BLaER1 (cell line): ENCODE measurements around the gene GUCA2A.

ENCODE experiments used
- H3K27ac ChIP-seq: shearing (Covaris generic); formaldehyde crosslinking; 2 replicates; pipeline ENCODE4 v1.8.1; 2022
- H3K27me3 ChIP-seq: shearing (Covaris generic); formaldehyde crosslinking; 2 replicates; pipeline ENCODE4 v1.8.1; 2022
- H3K36me3 ChIP-seq: shearing (Covaris generic); formaldehyde crosslinking; 2 replicates; pipeline ENCODE4 v1.8.1; 2022
- H3K4me1 ChIP-seq: shearing (Covaris generic); formaldehyde crosslinking; 2 replicates; pipeline ENCODE4 v1.8.1; 2022
- H3K4me2 ChIP-seq: shearing (Covaris generic); formaldehyde crosslinking; 2 replicates; pipeline ENCODE4 v1.8.1; 2022
- H3K4me3 ChIP-seq: shearing (Covaris generic); formaldehyde crosslinking; 2 replicates; pipeline ENCODE4 v1.8.1; 2022
- H3K9ac ChIP-seq: shearing (Covaris generic); formaldehyde crosslinking; 2 replicates; pipeline ENCODE4 v1.8.1; 2022
- H3K9me3 ChIP-seq: shearing (Covaris generic); formaldehyde crosslinking; 2 replicates; pipeline ENCODE4 v1.8.1; 2022
- H4K20me1 ChIP-seq: shearing (Covaris generic); formaldehyde crosslinking; 2 replicates; pipeline ENCODE4 v1.8.1; 2022
- Cebpa-rat ChIP-seq: shearing (Covaris generic); IDR thresholded peaks from 2 replicates; pipeline ENCODE4 v1.8.1; 2022

Gene GUCA2A

GRCh38 chr1:42146626-42147320, 17.8 kb downstream of the GUCA2A start:
- peaks cover 41% of the 10 kb centered on the region for H3K4me1 ChIP-seq
- H3K9ac ChIP-seq: no peak overlapping the region
- no peaks in the 10 kb centered on the region for H3K27me3 ChIP-seq
- no peak overlapping the region for H3K4me3 ChIP-seq
- no peak overlapping the region for H3K27ac ChIP-seq
- no peaks in the 10 kb centered on the region for H3K36me3 ChIP-seq
- H3K4me2 ChIP-seq: peak overlapping the region; percentile 70
- TF ChIP-seq Cebpa-rat: no peak
- no peaks in the 10 kb centered on the region for H3K9me3 ChIP-seq
- no peaks in the 10 kb centered on the region for H4K20me1 ChIP-seq

- Histone ChIP-seq H3K27me3 (no peaks in the 10 kb centered on the region), H3K4me3 (no peak overlapping the region), H3K9me3 (no peaks in the 10 kb centered on the region), H3K9ac (no peak overlapping the region), H3K27ac (no peak overlapping the region), H4K20me1 (no peaks in the 10 kb centered on the region), H3K4me1 (peaks cover 41% of the 10 kb centered on the region), H3K4me2 (peak overlapping the region; percentile 70), H3K36me3 (no peaks in the 10 kb centered on the region)
- TF ChIP-seq Cebpa-rat: no peak
Measured at GRCh38 chr1:42145764-42146625, 18.6 kb downstream of the GUCA2A start.

GRCh38 chr1:42145389-42145716, 19.2 kb downstream of the GUCA2A start:
- H3K9me3 ChIP-seq: no peaks in the 10 kb centered on the region
- TF ChIP-seq Cebpa-rat: no peak
- no peaks in the 10 kb centered on the region for H3K27me3 ChIP-seq
- peaks cover 41% of the 10 kb centered on the region for H3K4me1 ChIP-seq
- H3K4me3 ChIP-seq: no peak overlapping the region
- H3K4me2 ChIP-seq: peak overlapping the region; percentile 68
- no peak overlapping the region for H3K9ac ChIP-seq
- no peaks in the 10 kb centered on the region for H4K20me1 ChIP-seq
- H3K27ac ChIP-seq: peak overlapping the region; percentile 18; the same call in 1 of the 2 replicates
- no peaks in the 10 kb centered on the region for H3K36me3 ChIP-seq

GRCh38 chr1:42144711-42145388, 19.7 kb downstream of the GUCA2A start:
- Histone ChIP-seq H3K4me3 (no peak overlapping the region), H3K9ac (no peak overlapping the region), H3K4me2 (peak overlapping the region; percentile 68), H3K4me1 (peaks cover 41% of the 10 kb centered on the region), H3K27me3 (no peaks in the 10 kb centered on the region), H3K36me3 (no peaks in the 10 kb centered on the region), H4K20me1 (no peaks in the 10 kb centered on the region), H3K27ac (peak overlapping the region; percentile 18; the same call in 1 of the 2 replicates), H3K9me3 (no peaks in the 10 kb centered on the region)
- no peak for TF ChIP-seq Cebpa-rat

GRCh38 chr1:42143896-42144710, 20.4 kb downstream of the GUCA2A start:
- Histone ChIP-seq H3K9ac (no peak overlapping the region), H3K4me1 (peaks cover 41% of the 10 kb centered on the region), H3K36me3 (no peaks in the 10 kb centered on the region), H3K27ac (0 out of 2 replicates have a peak overlapping the region, but pooled peaks have one; percentile 7), H4K20me1 (no peaks in the 10 kb centered on the region), H3K9me3 (no peaks in the 10 kb centered on the region), H3K4me3 (no peak overlapping the region), H3K4me2 (peak overlapping the region; percentile 68), H3K27me3 (no peaks in the 10 kb centered on the region)
- TF ChIP-seq Cebpa-rat: no peak

- Histone ChIP-seq H3K4me1 (peaks cover 45% of the 10 kb centered on the region), H4K20me1 (no peaks in the 10 kb centered on the region), H3K4me2 (peak overlapping the region; percentile 68), H3K36me3 (no peaks in the 10 kb centered on the region), H3K4me3 (no peak overlapping the region), H3K9me3 (no peaks in the 10 kb centered on the region), H3K9ac (no peak overlapping the region), H3K27ac (no peak overlapping the region), H3K27me3 (no peaks in the 10 kb centered on the region)
- no peak for TF ChIP-seq Cebpa-rat
Measured at GRCh38 chr1:42142894-42143675, 21.5 kb downstream of the GUCA2A start.

- TF ChIP-seq Cebpa-rat: no peak
- H3K4me2 ChIP-seq: no peak overlapping the region
- no peaks in the 10 kb centered on the region for H3K27me3 ChIP-seq
- no peaks in the 10 kb centered on the region for H4K20me1 ChIP-seq
- peaks cover 51% of the 10 kb centered on the region for H3K4me1 ChIP-seq
- no peaks in the 10 kb centered on the region for H3K9me3 ChIP-seq
- no peaks in the 10 kb centered on the region for H3K36me3 ChIP-seq
- H3K9ac ChIP-seq: no peak overlapping the region
- H3K27ac ChIP-seq: no peak overlapping the region
- H3K4me3 ChIP-seq: no peak overlapping the region
Measured at GRCh38 chr1:42141978-42142377, 22.6 kb downstream of the GUCA2A start.

- Histone ChIP-seq H3K36me3 (no peaks in the 10 kb centered on the region), H3K4me3 (no peak overlapping the region), H3K9ac (no peak overlapping the region), H4K20me1 (no peaks in the 10 kb centered on the region), H3K9me3 (no peaks in the 10 kb centered on the region), H3K27me3 (no peaks in the 10 kb centered on the region), H3K4me2 (no peak overlapping the region), H3K27ac (no peak overlapping the region), H3K4me1 (peaks cover 46% of the 10 kb centered on the region)
- TF ChIP-seq Cebpa-rat: no peak
Measured at GRCh38 chr1:42140191-42140590, 24.4 kb downstream of the GUCA2A start.

- Histone ChIP-seq H3K9ac (no peak overlapping the region), H3K27me3 (no peaks in the 10 kb centered on the region), H3K27ac (no peak overlapping the region), H3K4me1 (peaks cover 43% of the 10 kb centered on the region), H3K9me3 (no peaks in the 10 kb centered on the region), H3K4me2 (no peak overlapping the region), H3K36me3 (no peaks in the 10 kb centered on the region), H4K20me1 (no peaks in the 10 kb centered on the region), H3K4me3 (no peak overlapping the region)
- no peak for TF ChIP-seq Cebpa-rat
Measured at GRCh38 chr1:42139444-42139843, 25.1 kb downstream of the GUCA2A start.
